ENCODE measurements around the gene KRTAP10-1.
"Not testable (repeated sequence)": the region's sequence is repeated elsewhere in the genome, so short reads cannot be mapped to it uniquely, and the experiment has no call there.

The KRTAP10-1 gene

GRCh38 chr21:44575307-44576024 is 35.5 kb upstream of the KRTAP10-1 start:
- no peak for TF ChIP-seq CTCF (IDR thresholded peaks at IDR 0.05; ENCODE audit: control extremely low read depth, extremely low read depth, low read depth, missing control alignments)
- CTCF ChIA-PET: interaction anchor here (1.4 kb wide), 1 partner anchor 18 kb away, joined by 3 read pairs; no protein-coding TSS in a partner anchor
- POLR2A ChIA-PET: no interaction called here
- peak; percentile 8 for DNase-seq (ENCODE audit: extremely low spot score)

GRCh38 chr21:44574457-44575306 is 34.7 kb upstream of the KRTAP10-1 start:
- DNase-seq (ENCODE audit: extremely low spot score): peak; percentile 9
- POLR2A ChIA-PET: no interaction called here
- CTCF ChIA-PET: interaction anchor here (1.4 kb wide), 1 partner anchor 17 kb away, joined by 3 read pairs; no protein-coding TSS in a partner anchor
- TF ChIP-seq CTCF (IDR thresholded peaks at IDR 0.05; ENCODE audit: control extremely low read depth, extremely low read depth, low read depth, missing control alignments): no peak

GRCh38 chr21:44573630-44574456 is 33.8 kb upstream of the KRTAP10-1 start, which contains the start of gene KRTAP10-4:
KRTAP10-4 (plus strand) TSS chr21:44573729; CDS start chr21:44573759, 30 bp downstream.
- POLR2A ChIA-PET; DNase-seq (ENCODE audit: extremely low spot score): not testable (repeated sequence)
- CTCF ChIA-PET: interaction anchor here (1.4 kb wide), 1 partner anchor 17 kb away, joined by 3 read pairs; no protein-coding TSS in a partner anchor

- ChIA-PET POLR2A (no interaction called here), CTCF (no interaction called here)
- no peak for TF ChIP-seq CTCF (IDR thresholded peaks at IDR 0.05; ENCODE audit: control extremely low read depth, extremely low read depth, low read depth, missing control alignments)
- DNase-seq (ENCODE audit: extremely low spot score): peak; percentile 16
These were observed 33.1 kb upstream of the KRTAP10-1 start for GRCh38 chr21:44572959-44573583.

- no peak for TF ChIP-seq CTCF (IDR thresholded peaks at IDR 0.05; ENCODE audit: control extremely low read depth, extremely low read depth, low read depth, missing control alignments)
- peak; percentile 11 for DNase-seq (ENCODE audit: extremely low spot score)
- ChIA-PET POLR2A (no interaction called here), CTCF (no interaction called here)
These were observed 32.1 kb upstream of the KRTAP10-1 start for GRCh38 chr21:44571844-44572782.

- peak; percentile 8 for DNase-seq (ENCODE audit: extremely low spot score)
- no peak for TF ChIP-seq CTCF (IDR thresholded peaks at IDR 0.05; ENCODE audit: control extremely low read depth, extremely low read depth, low read depth, missing control alignments)
- CTCF ChIA-PET: no interaction called here
- POLR2A ChIA-PET: no interaction called here
These were observed 31.3 kb upstream of the KRTAP10-1 start for GRCh38 chr21:44571296-44571695.

Measured in GM10248 (cell line).